Activated CD8-positive, alpha-beta memory T cell treated with anti-CD3 and anti-CD28 coated beads for 36 hours (primary cell): ENCODE measurements around the gene GALNT2. TPM values are rescaled to one million over a fixed set of nuclear protein-coding genes. Genes with fewer than 3 reads are reported as not detected.

Experiments used
- CTCF ChIA-PET: fragments of 350-600 bp; sonication (Branson Sonifier 250); formaldehyde crosslinking; loops from one replicate; lab custom pipeline; 2021; ENCODE audit warnings: antibody characterized with exemption; lab: Charles Lee
- POLR2A ChIA-PET: fragments of 350-600 bp; sonication (Branson Sonifier 250); formaldehyde crosslinking; loops from one replicate; lab custom pipeline; 2021; ENCODE audit warnings: antibody characterized with exemption; lab: Charles Lee
- total RNA-seq, 2 experiments: library from RNA; stranded (reverse); gene quantifications; one replicate each; pipeline ENCODE4 v1.2.3, GENCODE V29; 2021

GALNT2 gene
- total RNA-seq, 2 experiments from 2014 or later, result 66.2 to 70.1 TPM

GRCh38 chr1:230299191-230300006 lies 232.4 kb downstream of the GALNT2 start:
- CTCF ChIA-PET, result no interaction called here
- POLR2A ChIA-PET, result no interaction called here

- ChIA-PET CTCF (no interaction called here), POLR2A (no interaction called here)
Observed at GRCh38 chr1:230300322-230301301, 233.6 kb downstream of the GALNT2 start.

GRCh38 chr1:230301322-230301721 lies 234.3 kb downstream of the GALNT2 start:
- POLR2A ChIA-PET, result no interaction called here
- CTCF ChIA-PET, result no interaction called here

GRCh38 chr1:230301822-230302221 lies 234.8 kb downstream of the GALNT2 start:
- POLR2A ChIA-PET, result no interaction called here
- CTCF ChIA-PET, result no interaction called here

GRCh38 chr1:230303069-230303468 lies 236.0 kb downstream of the GALNT2 start:
- CTCF ChIA-PET, result interaction anchor here (0.6 kb wide), 1 partner anchor 385 kb away, joined by 3 read pairs; no protein-coding TSS in a partner anchor
- POLR2A ChIA-PET, result no interaction called here

- POLR2A ChIA-PET, result interaction anchor here (0.6 kb wide), 1 partner anchor 1009 kb away, joined by 8 read pairs; no protein-coding TSS in a partner anchor
- CTCF ChIA-PET, result no interaction called here
Observed at GRCh38 chr1:230303822-230304221, 236.8 kb downstream of the GALNT2 start.

- POLR2A ChIA-PET, result interaction anchor here (0.6 to 0.7 kb wide), 3 partner anchors 8 to 66 kb away, joined by 4 to 9 read pairs (median 5); no protein-coding TSS in a partner anchor
- CTCF ChIA-PET, result interaction anchor here (0.7 to 2.8 kb wide), 9 partner anchors 29 to 797 kb away, joined by 3 to 11 read pairs (median 4); no protein-coding TSS in a partner anchor
Observed at GRCh38 chr1:230306169-230306568, 239.1 kb downstream of the GALNT2 start.

GRCh38 chr1:230307213-230307612 lies 240.2 kb downstream of the GALNT2 start:
- ChIA-PET POLR2A (no interaction called here), CTCF (interaction anchor here (2.8 kb wide), 1 partner anchor 97 kb away, joined by 11 read pairs; no protein-coding TSS in a partner anchor)

- ChIA-PET POLR2A (no interaction called here), CTCF (interaction anchor here (0.7 kb wide), 1 partner anchor 53 kb away, joined by 3 read pairs; no protein-coding TSS in a partner anchor)
Observed at GRCh38 chr1:230308039-230308438, 241.0 kb downstream of the GALNT2 start.

- ChIA-PET POLR2A (no interaction called here), CTCF (interaction anchor here (1.4 kb wide), 1 partner anchor 593 kb away, joined by 4 read pairs; no protein-coding TSS in a partner anchor)
Observed at GRCh38 chr1:230308821-230309220, 241.8 kb downstream of the GALNT2 start.

GRCh38 chr1:230309646-230310177 lies 242.7 kb downstream of the GALNT2 start:
- ChIA-PET POLR2A (no interaction called here), CTCF (interaction anchor here (1.0 to 1.4 kb wide), 2 partner anchors 594 to 639 kb away, joined by 3 to 4 read pairs; no protein-coding TSS in a partner anchor)

- POLR2A ChIA-PET, result interaction anchor here (0.6 kb wide), 1 partner anchor 1645 kb away, joined by 6 read pairs; no protein-coding TSS in a partner anchor
Observed at GRCh38 chr1:230310381-230311163, 243.5 kb downstream of the GALNT2 start.

GRCh38 chr1:230312676-230313075 lies 245.6 kb downstream of the GALNT2 start:
- ChIA-PET POLR2A (no interaction called here), CTCF (interaction anchor here (0.7 kb wide), 1 partner anchor 108 kb away, joined by 3 read pairs; no protein-coding TSS in a partner anchor)

More at GRCh38 chr1:230310381-230311163, 243.5 kb downstream of the GALNT2 start:
- CTCF ChIA-PET, result interaction anchor here (1.0 to 1.4 kb wide), 2 partner anchors 595 to 640 kb away, joined by 3 to 4 read pairs; no protein-coding TSS in a partner anchor

GRCh38 chr1:230313453-230314141 lies 246.6 kb downstream of the GALNT2 start:
- POLR2A ChIA-PET, result interaction anchor here (0.6 kb wide), 1 partner anchor 7 kb away, joined by 5 read pairs; no protein-coding TSS in a partner anchor

GRCh38 chr1:230314142-230314470 lies 247.1 kb downstream of the GALNT2 start:
- ChIA-PET CTCF (no interaction called here), POLR2A (interaction anchor here (0.6 kb wide), 2 partner anchors 8 to 361 kb away, joined by 4 to 5 read pairs; no protein-coding TSS in a partner anchor)

More at GRCh38 chr1:230313453-230314141, 246.6 kb downstream of the GALNT2 start:
- CTCF ChIA-PET, result no interaction called here

GRCh38 chr1:230315099-230315498 lies 248.1 kb downstream of the GALNT2 start:
- CTCF ChIA-PET, result no interaction called here
- POLR2A ChIA-PET, result interaction anchor here (0.6 kb wide), 2 partner anchors 9 to 204 kb away, joined by 3 to 4 read pairs; no protein-coding TSS in a partner anchor
